GM12878 (cell line): Measurements from ENCODE around the gene EEF1G.

ENCODE experiments used
- EP300 ChIP-seq, 2 experiments: fragments of 150-350 bp in 1 of 2; IDR thresholded peaks; 2 replicates each; pipeline ENCODE4 v1.6.1; 2011 to 2012; ENCODE audit warnings: low read depth in 2 of 2, low read length in 2 of 2, borderline replicate concordance in 1 of 2, improper control_type of control experiment in 1 of 2, inconsistent platforms in 1 of 2; ENCODE audit not compliant: control insufficient read depth in 1 of 2
- HCFC1 ChIP-seq: fragments of 150-350 bp; IDR thresholded peaks from 2 replicates; pipeline ENCODE4 v1.6.1; 2014; ENCODE audit warnings: low read length
- MTA3 ChIP-seq: IDR thresholded peaks from 2 replicates; pipeline ENCODE4 v1.6.1; 2012; ENCODE audit warnings: low read length, inconsistent platforms, borderline replicate concordance
- TF ChIP-seq, protein P1 (sequence below), 3 experiments: IDR thresholded peaks in 2 of 3; conservative IDR thresholded peaks in 1 of 3; 2 replicates each; pipeline ENCODE4 v1.5.1; 2011; ENCODE audit warnings: low read depth in 3 of 3, low read length in 3 of 3, mild to moderate bottlenecking in 3 of 3, control low read depth in 2 of 3, moderate library complexity in 2 of 3, inconsistent platforms in 1 of 3, mixed read lengths in 1 of 3; ENCODE audit not compliant: control insufficient read depth in 2 of 3, insufficient read depth in 1 of 3; ENCODE audit errors: extremely low read depth in 1 of 3

- no peak for TF ChIP-seq MTA3
- TF ChIP-seq, protein P1, sequence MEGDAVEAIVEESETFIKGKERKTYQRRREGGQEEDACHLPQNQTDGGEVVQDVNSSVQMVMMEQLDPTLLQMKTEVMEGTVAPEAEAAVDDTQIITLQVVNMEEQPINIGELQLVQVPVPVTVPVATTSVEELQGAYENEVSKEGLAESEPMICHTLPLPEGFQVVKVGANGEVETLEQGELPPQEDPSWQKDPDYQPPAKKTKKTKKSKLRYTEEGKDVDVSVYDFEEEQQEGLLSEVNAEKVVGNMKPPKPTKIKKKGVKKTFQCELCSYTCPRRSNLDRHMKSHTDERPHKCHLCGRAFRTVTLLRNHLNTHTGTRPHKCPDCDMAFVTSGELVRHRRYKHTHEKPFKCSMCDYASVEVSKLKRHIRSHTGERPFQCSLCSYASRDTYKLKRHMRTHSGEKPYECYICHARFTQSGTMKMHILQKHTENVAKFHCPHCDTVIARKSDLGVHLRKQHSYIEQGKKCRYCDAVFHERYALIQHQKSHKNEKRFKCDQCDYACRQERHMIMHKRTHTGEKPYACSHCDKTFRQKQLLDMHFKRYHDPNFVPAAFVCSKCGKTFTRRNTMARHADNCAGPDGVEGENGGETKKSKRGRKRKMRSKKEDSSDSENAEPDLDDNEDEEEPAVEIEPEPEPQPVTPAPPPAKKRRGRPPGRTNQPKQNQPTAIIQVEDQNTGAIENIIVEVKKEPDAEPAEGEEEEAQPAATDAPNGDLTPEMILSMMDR (IDR thresholded peaks at IDR 0.05 in 2 of 3, conservative IDR thresholded peaks at IDR 0.05 in 1 of 3; ENCODE audit: control insufficient read depth in 2 of 3, extremely low read depth in 1 of 3, insufficient read depth in 1 of 3, low read depth in 3 of 3, low read length in 3 of 3), result no peak
- no peak for TF ChIP-seq HCFC1
- TF ChIP-seq EP300 (IDR thresholded peaks at IDR 0.05; ENCODE audit: borderline replicate concordance in 1 of 2, control insufficient read depth in 1 of 2, low read depth in 2 of 2, low read length in 2 of 2), result no peak
Measured at GRCh38 chr11:62622476-62623089, 48.9 kb upstream of the EEF1G start.
